Measurements from ENCODE around the gene C4orf50.

GRCh38 chr4:5979981-5980380 lies 38.2 kb downstream of the C4orf50 start:
- TF ChIP-seq SMC3 (IDR thresholded peaks at IDR 0.05; ENCODE audit: low read depth, low read length) (no peak), CTCF (conservative IDR thresholded peaks at IDR 0.05; ENCODE audit: low read depth, low read length) (peak; percentile 22; the same call in 1 of the 2 replicates)

Data from IMR-90 (cell line).